ENCODE data around the gene CUX1. TPM values are rescaled to one million over a fixed set of nuclear protein-coding genes. Genes with fewer than 3 reads are reported as not detected.
A peak's percentile ranks its signal among the peaks of the same experiment; 100 is the strongest.

The CUX1 gene
- total RNA-seq, 1 donor from 2014 or later = 50.6 TPM

GRCh38 chr7:102317231-102318059, 500.0 kb downstream of the CUX1 start:
- Mint-ChIP-seq H3K4me1 (ENCODE audit: low read depth, unreplicated experiment) (no peaks in the 10 kb centered on the region), H3K27me3 (ENCODE audit: low read depth, unreplicated experiment) (peaks cover 8% of the 10 kb centered on the region), H3K4me3 (ENCODE audit: unreplicated experiment) (no peak overlapping the region), H3K9me3 (ENCODE audit: unreplicated experiment) (peaks cover 2% of the 10 kb centered on the region), H3K27ac (ENCODE audit: unreplicated experiment) (no peak overlapping the region), H3K36me3 (ENCODE audit: low read depth, unreplicated experiment) (peaks cover 3% of the 10 kb centered on the region)
- DNase-seq (ENCODE audit: low read depth) (no peak), FAIRE-seq (no peak)
- H3K79me2 ChIP-seq (ENCODE audit: insufficient read depth, low read length) = no peaks in the 10 kb centered on the region
- no peaks in the 10 kb centered on the region for H4K20me1 ChIP-seq (ENCODE audit: insufficient read depth, low read length)
- H3K27me3 ChIP-seq (ENCODE audit: insufficient read depth, low read length) = no peaks in the 10 kb centered on the region
- H3K4me1 ChIP-seq (ENCODE audit: insufficient read depth, low read length) = no peaks in the 10 kb centered on the region
- H3K9me3 ChIP-seq (ENCODE audit: insufficient read depth, low read depth, low read length) = no peaks in the 10 kb centered on the region
- no peak overlapping the region for H2AFZ ChIP-seq (ENCODE audit: low read depth, low read length)
- H3K36me3 ChIP-seq (ENCODE audit: insufficient read depth, low read length) = no peaks in the 10 kb centered on the region
- no peak overlapping the region for H3K4me2 ChIP-seq (ENCODE audit: low read length)
- no peak overlapping the region for H3K27ac ChIP-seq (ENCODE audit: low read depth, low read length)
- H3K9ac ChIP-seq (ENCODE audit: low read length) = no peak overlapping the region
- H3K4me3 ChIP-seq (ENCODE audit: insufficient read depth, low read depth, low read length) = no peak overlapping the region
- TF ChIP-seq EZH2 (IDR thresholded peaks at IDR 0.05; ENCODE audit: insufficient read depth, low read length) (no peak), CTCF (IDR thresholded peaks at IDR 0.05; ENCODE audit: insufficient read depth, low read depth, low read length) (no peak)

GRCh38 chr7:102318482-102318971, 501.1 kb downstream of the CUX1 start:
- no peak overlapping the region for H3K9ac ChIP-seq (ENCODE audit: low read length)
- H3K36me3 Mint-ChIP-seq (ENCODE audit: low read depth, unreplicated experiment) = peaks cover 3% of the 10 kb centered on the region
- H3K4me2 ChIP-seq (ENCODE audit: low read length) = no peak overlapping the region
- peak; percentile 31 for DNase-seq (ENCODE audit: low read depth)
- H3K9me3 ChIP-seq (ENCODE audit: insufficient read depth, low read depth, low read length) = no peaks in the 10 kb centered on the region
- no peak for FAIRE-seq
- H3K36me3 ChIP-seq (ENCODE audit: insufficient read depth, low read length) = no peaks in the 10 kb centered on the region
- H4K20me1 ChIP-seq (ENCODE audit: insufficient read depth, low read length) = no peaks in the 10 kb centered on the region
- H3K27ac ChIP-seq (ENCODE audit: low read depth, low read length) = no peak overlapping the region
- peaks cover 2% of the 10 kb centered on the region for H3K9me3 Mint-ChIP-seq (ENCODE audit: unreplicated experiment)
- no peak overlapping the region for H3K4me3 ChIP-seq (ENCODE audit: insufficient read depth, low read depth, low read length)
- H3K79me2 ChIP-seq (ENCODE audit: insufficient read depth, low read length) = no peaks in the 10 kb centered on the region
- no peaks in the 10 kb centered on the region for H3K4me1 Mint-ChIP-seq (ENCODE audit: low read depth, unreplicated experiment)
- no peak overlapping the region for H2AFZ ChIP-seq (ENCODE audit: low read depth, low read length)
- no peaks in the 10 kb centered on the region for H3K27me3 ChIP-seq (ENCODE audit: insufficient read depth, low read length)
- H3K27me3 Mint-ChIP-seq (ENCODE audit: low read depth, unreplicated experiment) = peaks cover 10% of the 10 kb centered on the region
- no peaks in the 10 kb centered on the region for H3K4me1 ChIP-seq (ENCODE audit: insufficient read depth, low read length)
- H3K27ac Mint-ChIP-seq (ENCODE audit: unreplicated experiment) = no peak overlapping the region
- TF ChIP-seq EZH2 (IDR thresholded peaks at IDR 0.05; ENCODE audit: insufficient read depth, low read length) (no peak), CTCF (IDR thresholded peaks at IDR 0.05; ENCODE audit: insufficient read depth, low read depth, low read length) (no peak)
- no peak overlapping the region for H3K4me3 Mint-ChIP-seq (ENCODE audit: unreplicated experiment)

GRCh38 chr7:102319671-102320070, 502.2 kb downstream of the CUX1 start:
- H4K20me1 ChIP-seq (ENCODE audit: insufficient read depth, low read length) = no peaks in the 10 kb centered on the region
- H3K4me3 Mint-ChIP-seq (ENCODE audit: unreplicated experiment) = no peak overlapping the region
- no peak for FAIRE-seq
- DNase-seq (ENCODE audit: low read depth) = no peak
- H3K9ac ChIP-seq (ENCODE audit: low read length) = no peak overlapping the region
- no peaks in the 10 kb centered on the region for H3K79me2 ChIP-seq (ENCODE audit: insufficient read depth, low read length)
- H2AFZ ChIP-seq (ENCODE audit: low read depth, low read length) = no peak overlapping the region
- H3K27me3 ChIP-seq (ENCODE audit: insufficient read depth, low read length) = no peaks in the 10 kb centered on the region
- H3K4me2 ChIP-seq (ENCODE audit: low read length) = no peak overlapping the region
- no peak overlapping the region for H3K4me3 ChIP-seq (ENCODE audit: insufficient read depth, low read depth, low read length)
- H3K27ac Mint-ChIP-seq (ENCODE audit: unreplicated experiment) = no peak overlapping the region
- no peaks in the 10 kb centered on the region for H3K36me3 ChIP-seq (ENCODE audit: insufficient read depth, low read length)
- H3K36me3 Mint-ChIP-seq (ENCODE audit: low read depth, unreplicated experiment) = peaks cover 3% of the 10 kb centered on the region
- H3K9me3 ChIP-seq (ENCODE audit: insufficient read depth, low read depth, low read length) = no peaks in the 10 kb centered on the region
- peaks cover 2% of the 10 kb centered on the region for H3K9me3 Mint-ChIP-seq (ENCODE audit: unreplicated experiment)
- no peak overlapping the region for H3K27ac ChIP-seq (ENCODE audit: low read depth, low read length)
- H3K27me3 Mint-ChIP-seq (ENCODE audit: low read depth, unreplicated experiment) = peaks cover 13% of the 10 kb centered on the region
- H3K4me1 ChIP-seq (ENCODE audit: insufficient read depth, low read length) = no peaks in the 10 kb centered on the region
- no peaks in the 10 kb centered on the region for H3K4me1 Mint-ChIP-seq (ENCODE audit: low read depth, unreplicated experiment)
- TF ChIP-seq CTCF (IDR thresholded peaks at IDR 0.05; ENCODE audit: insufficient read depth, low read depth, low read length) = no peak
- TF ChIP-seq EZH2 (IDR thresholded peaks at IDR 0.05; ENCODE audit: insufficient read depth, low read length) = no peak

Measured in astrocyte (in vitro differentiated cells and primary cell).